GM12891 (cell line): ENCODE measurements around the gene RPF1.
"Not testable (repeated sequence)": the region's sequence is repeated elsewhere in the genome, so short reads cannot be mapped to it uniquely, and the experiment has no call there.

Experiments used
- PAX5 ChIP-seq: IDR thresholded peaks from 2 replicates; pipeline ENCODE4 v1.6.1; 2011; ENCODE audit warnings: low read length, moderate library complexity, mild to moderate bottlenecking; ENCODE audit not compliant: insufficient read depth, severe bottlenecking
- POLR2A ChIP-seq: IDR thresholded peaks from 2 replicates; pipeline ENCODE4 v1.6.1; 2011; ENCODE audit warnings: low read depth, low read length, control low read depth
- POLR2AphosphoS5 ChIP-seq: IDR thresholded peaks from 2 replicates; pipeline ENCODE4 v1.6.1; 2011; ENCODE audit warnings: low read depth, low read length, control low read depth
- POU2F2 ChIP-seq: IDR thresholded peaks from 2 replicates; pipeline ENCODE4 v1.6.1; 2011; ENCODE audit warnings: low read depth, mild to moderate bottlenecking, control low read depth, low read length, moderate library complexity
- SPI1 ChIP-seq: IDR thresholded peaks from 2 replicates; pipeline ENCODE4 v1.6.1; 2011; ENCODE audit warnings: low read depth, low read length, control low read depth
- TAF1 ChIP-seq: IDR thresholded peaks from 2 replicates; pipeline ENCODE4 v1.6.1; 2011; ENCODE audit warnings: low read depth, low read length, control low read depth

- not testable (repeated sequence) for TF ChIP-seq TAF1, POLR2A, SPI1, POLR2AphosphoS5, PAX5, POU2F2
These were observed 36.1 kb upstream of the RPF1 start for GRCh38 chr1:84442747-84443646.
